ENCODE data around the gene SND1.

Gene SND1

DNA sequence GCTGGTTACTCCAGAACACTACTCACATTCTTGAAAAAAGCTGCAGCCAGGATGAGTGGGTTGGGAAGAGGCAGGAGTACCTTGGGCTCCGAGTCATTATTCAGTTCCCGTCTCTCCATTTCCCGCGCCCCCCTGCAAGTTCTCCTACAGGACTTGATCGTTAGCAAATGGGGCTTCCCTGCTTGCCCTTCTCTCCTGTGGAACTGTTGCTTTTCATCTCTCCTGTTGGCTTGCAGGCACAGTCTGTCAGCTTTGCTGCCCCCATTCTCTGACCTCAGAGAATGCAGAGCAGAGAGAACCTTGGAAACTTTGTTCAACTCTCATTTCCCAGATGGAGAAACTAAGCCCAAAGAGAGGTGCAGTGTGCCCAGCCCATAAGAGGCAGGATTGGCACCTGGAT is 414.9 kb downstream of the SND1 start:
- in situ Hi-C loops (cut with MboI; ENCODE audit: low pct_unique_long_range_greater_than_20kb, low sequenced_read_pairs, unreplicated experiment) = no loop called here

DNA sequence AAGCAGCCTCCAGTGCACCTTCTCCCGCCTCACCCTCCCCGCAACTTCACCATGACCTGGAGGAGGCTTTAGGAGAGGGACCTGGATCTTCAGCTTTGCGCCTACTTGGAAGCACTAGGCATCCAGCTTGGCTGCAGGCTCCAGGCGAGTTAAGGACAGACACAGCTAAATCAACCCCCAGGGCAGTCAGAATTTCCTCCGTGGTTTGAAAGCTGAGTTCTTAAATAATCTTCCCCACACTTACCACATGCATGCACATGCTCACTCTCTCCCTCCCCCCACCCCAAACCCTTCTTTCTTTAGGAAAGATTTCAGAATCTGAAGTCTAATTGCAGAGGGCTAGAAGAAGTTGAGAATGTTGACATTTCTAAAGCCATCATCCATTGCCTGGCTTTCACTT is 416.0 kb downstream of the SND1 start:
- TF ChIP-seq, protein P1, sequence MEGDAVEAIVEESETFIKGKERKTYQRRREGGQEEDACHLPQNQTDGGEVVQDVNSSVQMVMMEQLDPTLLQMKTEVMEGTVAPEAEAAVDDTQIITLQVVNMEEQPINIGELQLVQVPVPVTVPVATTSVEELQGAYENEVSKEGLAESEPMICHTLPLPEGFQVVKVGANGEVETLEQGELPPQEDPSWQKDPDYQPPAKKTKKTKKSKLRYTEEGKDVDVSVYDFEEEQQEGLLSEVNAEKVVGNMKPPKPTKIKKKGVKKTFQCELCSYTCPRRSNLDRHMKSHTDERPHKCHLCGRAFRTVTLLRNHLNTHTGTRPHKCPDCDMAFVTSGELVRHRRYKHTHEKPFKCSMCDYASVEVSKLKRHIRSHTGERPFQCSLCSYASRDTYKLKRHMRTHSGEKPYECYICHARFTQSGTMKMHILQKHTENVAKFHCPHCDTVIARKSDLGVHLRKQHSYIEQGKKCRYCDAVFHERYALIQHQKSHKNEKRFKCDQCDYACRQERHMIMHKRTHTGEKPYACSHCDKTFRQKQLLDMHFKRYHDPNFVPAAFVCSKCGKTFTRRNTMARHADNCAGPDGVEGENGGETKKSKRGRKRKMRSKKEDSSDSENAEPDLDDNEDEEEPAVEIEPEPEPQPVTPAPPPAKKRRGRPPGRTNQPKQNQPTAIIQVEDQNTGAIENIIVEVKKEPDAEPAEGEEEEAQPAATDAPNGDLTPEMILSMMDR (IDR thresholded peaks at IDR 0.05; ENCODE audit: extremely low read depth, insufficient read depth, missing control alignments) = no peak
- DNase-seq (ENCODE audit: low spot score) = no peak
- in situ Hi-C loops (cut with MboI; ENCODE audit: low pct_unique_long_range_greater_than_20kb, low sequenced_read_pairs, unreplicated experiment) = no loop called here

More for the DNA sequence above, 414.9 kb downstream of the SND1 start:
- DNase-seq (ENCODE audit: low spot score) = no peak
- TF ChIP-seq, protein P1 (IDR thresholded peaks at IDR 0.05; ENCODE audit: extremely low read depth, insufficient read depth, missing control alignments) = no peak

DNA sequence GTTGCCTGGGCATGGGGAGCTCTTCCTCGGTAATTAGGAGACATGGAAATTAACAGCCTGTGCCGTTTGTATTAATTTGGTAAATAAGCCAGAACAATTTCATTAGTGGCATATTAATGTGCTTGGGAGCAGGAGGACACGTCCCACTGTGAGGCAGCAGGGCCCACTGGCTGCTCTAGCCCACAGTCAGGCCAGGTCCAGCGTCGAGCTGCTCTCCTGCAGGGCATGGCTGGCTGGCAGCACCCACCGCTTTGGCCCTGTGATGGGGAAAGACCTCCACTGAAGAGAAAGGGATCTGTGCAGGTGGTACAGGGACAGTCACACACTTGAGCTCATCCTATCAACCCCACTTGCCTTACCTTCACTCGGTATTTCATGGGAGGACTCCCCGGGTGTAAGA is 416.8 kb downstream of the SND1 start:
- in situ Hi-C loops (cut with MboI; ENCODE audit: low pct_unique_long_range_greater_than_20kb, low sequenced_read_pairs, unreplicated experiment) = no loop called here
- DNase-seq (ENCODE audit: low spot score) = no peak
- TF ChIP-seq, protein P1 (IDR thresholded peaks at IDR 0.05; ENCODE audit: extremely low read depth, insufficient read depth, missing control alignments) = no peak

DNA sequence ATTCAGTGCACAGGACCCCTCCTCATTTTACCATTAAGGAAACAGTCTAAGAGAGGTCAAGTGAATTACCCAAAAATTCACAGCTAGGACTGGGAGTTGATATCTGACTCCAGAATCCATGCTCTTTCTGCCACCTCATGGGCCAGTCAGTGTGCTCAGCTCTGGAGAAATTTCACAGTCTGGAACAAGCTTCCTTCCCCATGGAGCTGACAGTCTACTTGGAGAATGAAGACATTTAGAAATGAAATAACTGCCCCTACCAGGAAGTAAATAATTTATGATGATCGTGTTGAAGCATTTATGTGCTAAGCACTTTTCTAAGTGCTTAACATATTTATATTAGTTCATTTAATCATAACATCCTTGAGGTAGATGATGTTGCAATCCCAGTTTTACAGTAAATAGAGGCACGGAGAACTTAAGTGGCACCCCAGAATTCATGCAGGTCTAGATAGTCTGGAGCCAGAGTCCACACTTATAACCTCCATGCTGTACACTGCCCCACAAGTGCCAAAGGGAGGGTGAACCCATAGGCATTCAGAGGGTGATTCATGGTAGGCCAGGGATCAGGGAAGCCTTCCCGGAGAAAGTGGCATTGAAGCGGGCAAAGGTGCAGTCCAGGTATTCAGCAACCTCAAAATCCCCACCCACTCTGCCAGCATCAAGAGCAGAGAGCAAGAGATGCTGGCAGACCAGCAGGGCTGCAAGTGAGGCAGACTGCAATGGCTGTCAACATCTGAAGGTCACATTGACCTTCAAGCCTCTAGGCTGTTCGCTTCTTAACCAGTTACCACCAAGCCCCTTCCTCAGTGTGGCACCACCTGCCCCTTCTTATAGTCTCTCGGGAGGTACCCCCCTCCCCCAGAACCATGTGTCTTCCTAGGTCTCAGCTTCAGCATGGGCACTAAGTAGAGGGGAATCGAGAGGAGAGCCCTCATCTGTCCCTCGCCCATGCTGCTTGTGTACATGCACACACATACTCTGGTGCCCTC is 417.7 kb downstream of the SND1 start:
- TF ChIP-seq, protein P1 (IDR thresholded peaks at IDR 0.05; ENCODE audit: extremely low read depth, insufficient read depth, missing control alignments) = no peak
- in situ Hi-C loops (cut with MboI; ENCODE audit: low pct_unique_long_range_greater_than_20kb, low sequenced_read_pairs, unreplicated experiment) = no loop called here
- DNase-seq (ENCODE audit: low spot score) = no peak

DNA sequence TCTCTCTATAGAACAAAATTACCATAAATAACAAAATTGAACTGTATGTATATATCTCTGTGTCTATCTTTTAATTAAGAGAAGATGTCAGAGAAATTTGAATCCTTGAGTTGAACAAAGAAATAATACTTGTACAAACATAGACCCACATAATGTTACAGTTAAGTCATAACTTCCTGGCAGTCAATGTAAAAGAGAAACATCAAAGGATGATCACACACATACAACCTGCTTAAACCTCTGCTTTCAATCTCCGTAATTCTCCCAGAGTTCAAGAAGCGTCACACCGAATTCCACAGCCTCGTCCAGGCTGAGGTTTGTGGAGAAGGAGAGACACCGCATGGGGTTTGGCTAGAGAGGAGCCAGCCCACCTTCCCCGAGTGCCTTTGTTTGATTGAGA is 419.4 kb downstream of the SND1 start:
- TF ChIP-seq, protein P1 (IDR thresholded peaks at IDR 0.05; ENCODE audit: extremely low read depth, insufficient read depth, missing control alignments) = no peak
- in situ Hi-C loops (cut with MboI; ENCODE audit: low pct_unique_long_range_greater_than_20kb, low sequenced_read_pairs, unreplicated experiment) = no loop called here
- no peak for DNase-seq (ENCODE audit: low spot score)

DNA sequence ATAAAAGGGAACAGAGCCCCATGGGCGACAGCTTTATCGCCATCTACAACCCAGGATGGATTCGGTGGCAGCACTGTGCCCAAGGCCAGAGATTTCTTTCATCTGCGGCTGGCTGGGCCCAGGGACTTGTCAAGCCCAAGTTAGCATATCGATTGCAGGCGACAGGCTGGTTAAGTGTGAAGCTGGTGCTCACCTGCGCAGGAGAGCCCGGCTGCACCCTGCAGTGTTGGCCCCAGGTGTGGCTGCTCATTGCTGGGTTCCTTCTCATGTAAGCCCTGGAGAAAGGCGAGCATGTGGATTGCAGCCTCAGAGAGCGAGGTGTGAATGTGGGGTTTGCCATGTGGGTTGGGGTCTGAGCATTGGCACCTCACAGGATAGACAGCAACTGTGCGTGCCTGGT is 419.8 kb downstream of the SND1 start:
- DNase-seq (ENCODE audit: low spot score) = no peak
- in situ Hi-C loops (cut with MboI; ENCODE audit: low pct_unique_long_range_greater_than_20kb, low sequenced_read_pairs, unreplicated experiment) = no loop called here
- TF ChIP-seq, protein P1 (IDR thresholded peaks at IDR 0.05; ENCODE audit: extremely low read depth, insufficient read depth, missing control alignments) = no peak
